Fibroblast of the conjunctiva (primary cell): ENCODE measurements around the gene MAP6.
"Not testable (repeated sequence)": the region's sequence is repeated elsewhere in the genome, so short reads cannot be mapped to it uniquely, and the experiment has no call there.

Experiments
- DNase-seq: peaks from one replicate; pipeline ENCODE4 v3.0.0-alpha.2; 2010; ENCODE audit warnings: low read depth

Gene MAP6

DNA sequence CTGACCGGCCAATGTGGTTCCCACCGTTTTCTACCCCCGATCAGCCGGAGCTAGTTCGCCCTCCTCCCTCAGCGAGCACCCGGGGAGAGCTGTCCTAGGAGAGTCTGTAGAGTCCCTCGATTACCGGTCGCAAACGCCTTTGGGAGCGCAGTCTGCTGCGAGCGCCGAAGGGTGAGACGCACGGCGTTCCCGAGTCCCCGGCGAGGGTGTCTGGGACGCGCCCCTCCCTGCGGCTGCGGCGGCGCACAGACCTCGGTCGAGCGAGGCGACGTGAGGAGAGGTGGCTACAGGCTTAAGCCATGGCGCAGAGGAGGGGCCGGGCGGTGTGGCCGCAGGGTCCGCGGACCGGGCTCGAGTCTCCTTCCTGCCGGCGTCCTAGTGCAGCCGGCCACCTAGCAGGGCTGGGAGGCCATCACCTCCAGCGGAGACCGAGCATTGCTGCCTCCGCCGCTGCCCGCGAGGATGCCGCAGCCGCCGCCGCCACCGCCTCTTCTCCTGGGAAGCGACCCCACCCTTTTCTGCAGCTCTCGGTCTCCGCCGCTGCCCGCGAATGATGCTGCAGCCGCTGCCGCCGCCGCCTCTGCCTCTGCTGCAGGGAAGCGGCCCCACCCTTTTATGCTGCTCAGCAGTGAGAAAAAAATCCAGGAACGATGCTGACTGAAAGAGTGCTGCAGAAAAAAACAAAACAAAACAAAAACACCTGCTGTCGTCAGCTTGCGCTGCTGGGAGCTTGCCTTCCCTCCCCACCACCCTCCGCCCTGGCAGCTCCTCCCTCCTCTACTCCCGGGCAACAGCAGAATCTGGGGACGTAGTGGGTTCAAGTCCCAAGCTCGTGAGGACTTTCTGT is at the start of gene MAP6:
MAP6 (minus strand) TSS at position 588 of the 847 bp plus-strand sequence. CDS start 669 bp downstream, outside the sequence.
- no peak for DNase-seq

DNA sequence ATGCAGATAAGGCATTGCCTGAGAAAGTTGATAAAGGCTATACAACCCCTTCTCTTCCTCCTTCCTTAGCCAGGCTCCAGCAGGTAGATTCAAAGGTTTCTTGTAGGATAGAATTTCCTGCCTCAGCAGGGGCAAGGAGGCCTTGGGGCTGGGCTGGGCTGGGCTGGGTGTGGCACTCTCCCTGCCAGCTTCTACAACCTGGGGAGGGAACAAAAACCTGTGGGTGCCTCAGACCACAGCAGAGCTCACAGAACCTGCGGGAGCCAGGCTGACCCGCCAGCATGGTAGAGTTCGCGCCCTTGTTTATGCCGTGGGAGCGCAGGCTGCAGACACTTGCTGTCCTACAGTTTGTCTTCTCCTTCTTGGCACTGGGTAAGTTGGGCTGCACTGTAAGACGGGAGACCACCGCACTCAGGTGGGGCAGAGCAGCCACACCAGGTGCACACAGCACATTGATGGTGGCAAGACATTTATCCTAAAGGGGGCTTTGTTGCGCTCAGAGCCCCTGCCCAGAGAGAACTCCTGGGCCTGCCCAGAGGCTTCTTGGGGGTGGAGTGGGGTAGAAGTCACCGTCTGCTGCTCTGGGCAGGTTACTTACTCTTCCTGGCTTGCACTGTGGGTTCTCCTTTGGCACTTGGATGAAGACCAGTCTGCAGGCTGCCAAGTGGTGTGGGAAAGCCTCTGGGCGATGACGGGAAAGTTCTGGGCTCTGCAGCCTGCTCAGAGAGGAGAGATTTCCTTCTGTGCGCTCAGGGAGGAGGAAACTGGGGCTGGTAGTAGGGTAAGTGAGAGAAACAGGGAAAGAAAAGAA is 49.0 kb upstream of the MAP6 start, which contains the start of gene MOGAT2:
MOGAT2 (plus strand) TSS at position 231 of the 811 bp plus-strand sequence; CDS start at position 282, 51 bp downstream.
- DNase-seq, result no peak

DNA sequence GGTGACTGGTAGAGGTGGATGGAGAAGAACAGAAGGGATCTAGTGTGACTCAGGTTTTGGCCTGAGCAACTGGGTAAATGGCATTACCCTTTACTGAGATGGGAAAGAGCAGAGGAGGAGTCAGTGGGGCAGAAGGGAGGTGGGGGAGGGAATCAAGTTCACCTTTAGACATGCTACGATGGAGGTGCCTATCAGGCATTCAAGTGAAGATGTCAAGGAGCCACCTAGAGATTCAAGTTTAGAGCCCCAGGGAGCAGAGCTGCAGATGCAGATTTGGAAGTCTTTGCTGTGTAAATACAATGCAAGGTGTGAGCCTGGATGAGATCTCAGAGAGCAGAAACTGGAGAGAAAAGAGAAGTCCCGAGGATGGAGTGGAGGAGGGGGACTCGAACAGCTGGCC is 47.8 kb upstream of the MAP6 start:
- no peak for DNase-seq

DNA sequence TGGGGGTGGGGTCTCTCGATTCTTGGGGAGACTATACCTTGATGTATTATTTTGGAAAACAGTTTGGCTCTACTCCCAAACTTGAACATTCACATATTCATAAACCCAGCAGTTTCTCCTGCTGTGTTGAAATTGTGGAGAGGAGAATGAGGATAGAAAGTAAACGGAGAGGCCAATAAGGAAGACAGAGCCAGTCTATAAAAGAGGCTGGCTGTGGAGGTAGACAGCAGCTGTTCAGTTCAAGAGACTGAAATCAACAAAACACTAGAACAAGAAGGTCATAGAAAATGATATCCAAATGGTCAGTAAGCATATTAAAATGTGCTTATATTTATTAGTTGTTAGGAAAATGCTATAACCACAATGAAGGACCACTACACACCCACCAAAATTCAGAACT is 46.9 kb upstream of the MAP6 start:
- DNase-seq, result no peak

DNA sequence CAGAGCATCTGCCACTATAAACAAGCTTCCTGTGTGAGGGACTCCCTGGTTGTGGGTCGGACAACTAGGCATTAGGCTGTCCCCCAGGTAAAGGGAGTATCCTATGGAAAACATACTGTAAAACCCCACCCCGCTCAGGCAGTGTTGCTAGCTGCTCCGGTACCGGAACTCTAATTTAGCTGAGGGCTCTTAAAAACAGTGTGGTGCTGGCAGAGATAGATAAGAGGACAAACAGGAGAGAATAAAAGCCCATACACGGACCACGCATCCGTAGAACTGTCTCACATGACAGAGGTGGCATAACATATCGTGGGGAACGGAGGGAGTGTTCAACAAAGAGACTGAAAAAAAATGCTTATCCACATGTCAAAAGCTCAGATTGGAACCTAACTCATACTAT is 45.4 kb upstream of the MAP6 start:
- DNase-seq, result no peak

DNA sequence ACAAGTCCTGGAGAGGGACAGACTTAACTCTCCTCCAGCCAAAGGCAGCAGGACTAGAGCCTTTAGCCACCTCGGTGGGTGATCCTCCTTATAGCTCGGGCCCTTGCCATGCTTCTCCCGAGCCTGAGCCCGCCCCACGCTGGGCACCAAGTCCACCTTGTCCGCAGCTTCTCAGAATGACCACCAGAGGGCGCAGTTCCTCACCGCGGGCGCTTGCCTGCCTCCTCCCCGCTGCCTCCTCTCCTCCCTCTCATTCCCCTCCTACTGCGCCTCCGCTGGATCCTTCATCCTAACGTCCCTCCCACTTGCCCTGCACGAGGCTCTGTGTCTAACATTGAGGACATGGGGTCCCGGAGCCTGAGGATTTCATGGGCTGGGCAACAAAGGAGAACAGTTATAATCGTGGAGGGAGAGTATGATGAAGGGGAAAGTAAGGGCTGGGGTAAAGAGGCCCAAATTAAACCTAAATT is 37.5 kb upstream of the MAP6 start:
- DNase-seq, result peak; percentile 59

DNA sequence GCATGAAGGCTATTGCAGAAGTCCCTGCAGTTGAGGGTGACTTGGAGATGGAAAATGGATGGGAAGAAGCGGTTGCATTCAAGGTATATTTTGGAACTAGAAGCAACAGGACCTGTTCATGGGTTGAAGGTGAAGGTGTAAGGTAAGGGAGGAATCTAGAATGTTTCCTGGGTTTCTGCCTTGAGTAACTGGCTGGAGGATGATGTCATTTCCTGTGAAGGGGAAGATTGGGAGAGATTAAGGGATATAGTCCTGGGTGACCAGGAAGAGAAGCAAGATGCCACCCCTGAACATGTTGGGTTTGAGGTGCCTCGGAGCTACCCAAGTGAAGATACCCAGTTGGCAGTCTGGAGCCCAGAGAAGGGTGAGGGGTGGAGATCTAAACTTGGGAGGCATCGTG is 36.7 kb upstream of the MAP6 start:
- DNase-seq, result no peak

DNA sequence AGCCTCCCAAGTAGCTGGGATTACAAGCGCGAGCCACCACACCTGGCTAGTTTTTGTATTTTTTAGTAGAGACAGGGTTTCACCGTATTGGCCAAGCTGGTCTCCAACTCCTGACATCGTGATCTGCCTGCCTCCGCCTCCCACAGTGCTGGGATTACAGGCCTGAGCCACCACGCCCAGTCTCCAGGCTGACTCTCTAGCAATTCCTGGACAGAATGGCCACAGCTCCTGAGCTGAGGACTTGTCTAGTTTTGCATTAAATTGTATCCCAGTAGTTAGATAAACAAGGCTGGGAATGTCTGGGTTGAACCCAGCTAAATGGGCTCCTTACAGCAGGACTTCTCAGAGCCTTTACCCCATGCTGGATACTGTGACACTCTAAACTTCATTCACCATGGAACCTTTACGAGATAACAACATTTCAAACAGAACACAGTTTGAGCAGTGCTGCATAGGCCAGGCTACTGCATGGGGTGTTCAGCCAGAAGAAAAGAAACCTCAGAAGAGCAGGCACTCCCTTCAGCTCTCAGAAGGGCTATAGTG is 34.9 kb upstream of the MAP6 start:
- no peak for DNase-seq

DNA sequence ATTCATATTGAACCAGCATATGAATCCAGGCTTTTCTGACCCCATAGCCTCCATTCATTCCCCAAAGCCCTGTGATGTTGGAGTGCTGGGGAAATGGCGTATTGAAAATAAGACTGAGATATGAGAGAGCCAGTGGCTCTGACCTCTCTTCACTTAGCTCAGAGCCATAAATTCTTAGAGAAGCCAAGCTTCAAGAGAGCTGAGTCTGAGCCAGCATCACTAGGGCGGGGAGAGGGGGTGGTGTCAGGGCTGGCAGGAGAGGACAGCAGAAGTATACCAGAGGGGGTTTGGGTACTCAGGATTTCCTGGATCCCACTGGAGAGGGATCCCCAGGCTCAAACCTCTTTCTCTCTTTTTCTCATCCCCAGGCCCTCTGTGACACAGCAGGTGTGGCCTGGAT is 32.1 kb upstream of the MAP6 start:
- no peak for DNase-seq

DNA sequence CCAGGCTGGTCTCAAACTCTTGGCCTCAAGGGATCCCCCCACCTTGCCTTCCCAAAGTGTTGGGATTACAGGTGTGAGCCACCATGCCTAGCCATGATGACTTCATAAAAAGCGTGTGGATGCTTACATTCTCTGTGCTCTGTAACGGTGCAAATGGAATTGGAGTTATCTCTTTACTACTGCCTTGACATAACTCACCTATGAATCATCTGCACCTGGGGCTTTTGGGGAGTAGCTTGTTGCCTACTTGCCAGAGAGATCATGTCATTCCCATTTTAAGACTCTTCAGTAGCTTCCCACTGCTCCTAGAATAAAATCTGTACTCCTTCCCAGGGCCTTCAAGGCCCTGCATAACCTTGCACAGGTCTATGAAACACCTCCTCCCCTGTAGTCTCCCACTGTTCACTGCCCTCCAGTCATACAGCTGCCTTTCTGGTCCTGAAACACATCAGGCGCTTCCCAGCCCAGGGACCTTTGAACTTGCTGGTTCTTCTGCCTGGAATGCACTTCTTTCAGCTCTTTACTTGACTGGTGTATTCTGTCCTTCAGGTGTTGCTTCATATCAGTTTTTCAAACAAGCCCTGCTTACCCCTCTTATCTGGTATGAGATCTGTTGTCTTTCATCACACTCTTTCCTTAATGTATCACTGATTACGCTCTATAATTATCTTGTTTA is 29.2 kb upstream of the MAP6 start:
- DNase-seq, result no peak

DNA sequence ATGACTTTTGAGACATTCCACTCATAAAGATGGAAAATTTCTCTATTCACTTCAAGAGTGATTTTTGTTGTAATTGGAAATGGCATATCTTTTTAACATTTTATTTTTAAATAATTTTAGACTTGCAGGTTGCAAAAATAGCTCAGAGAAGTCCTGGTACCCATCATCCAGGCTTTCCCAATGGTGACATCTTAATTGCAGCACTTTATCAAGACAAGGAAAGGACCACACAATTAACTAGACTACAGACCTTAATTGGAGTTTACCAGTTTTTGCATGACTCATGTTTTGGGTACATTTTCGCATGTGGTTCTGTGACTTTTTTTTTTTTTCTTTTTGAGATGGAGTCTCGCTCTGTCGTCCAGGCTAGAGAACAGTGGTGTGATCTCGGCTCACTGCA is 23.0 kb upstream of the MAP6 start:
- DNase-seq, result no peak

DNA sequence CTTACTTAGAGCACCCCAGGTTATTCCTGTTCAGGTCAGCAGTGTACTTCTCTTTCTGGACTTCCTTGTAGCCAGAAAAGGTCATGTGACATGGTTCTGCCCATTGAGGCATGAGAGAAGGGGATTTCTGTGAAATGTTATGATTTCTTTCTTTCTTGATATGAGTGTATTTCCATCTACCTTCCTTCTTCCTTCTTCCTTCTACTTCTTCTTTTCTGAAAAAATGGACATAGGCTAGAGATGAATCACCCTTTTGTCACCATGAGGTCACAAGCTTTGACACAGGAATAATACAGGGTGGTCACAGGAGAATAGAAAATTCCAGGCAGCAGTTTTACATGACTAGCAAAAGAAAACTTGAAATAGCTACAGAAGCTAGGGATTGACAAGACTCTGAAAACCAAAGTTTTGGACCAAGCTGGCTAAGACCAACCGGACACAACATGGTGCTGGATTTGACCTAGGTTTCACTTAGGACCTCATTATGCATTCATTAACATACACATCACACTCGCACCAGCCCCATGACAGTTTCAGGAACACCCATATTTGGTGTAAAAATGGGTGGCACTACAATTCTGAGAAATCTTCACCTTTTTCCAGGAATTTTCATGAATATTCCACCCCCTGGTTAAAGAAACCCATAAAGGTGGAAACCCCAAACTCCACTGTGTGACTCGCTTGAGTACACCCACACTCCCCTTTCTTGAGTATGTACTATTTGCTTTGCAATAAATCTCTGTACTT is 21.2 kb upstream of the MAP6 start:
- no peak for DNase-seq

DNA sequence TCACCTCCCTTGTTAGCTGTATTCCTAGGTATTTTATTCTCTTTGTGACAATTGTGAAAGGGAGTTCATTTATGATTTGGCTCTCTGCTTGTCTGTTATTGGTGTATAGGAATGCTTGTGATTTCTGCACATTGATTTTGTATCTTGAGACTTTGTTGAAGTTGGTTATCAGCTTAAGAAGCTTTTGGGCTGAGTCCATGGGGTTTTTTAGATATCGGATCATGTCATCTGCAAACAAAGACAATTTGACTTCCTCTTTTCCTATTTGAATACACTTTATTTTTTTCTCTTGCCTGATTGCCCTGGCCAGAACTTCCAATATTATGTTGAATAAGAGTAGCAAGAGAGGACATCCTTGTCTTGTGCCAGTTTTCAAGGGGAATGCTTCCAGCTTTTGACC is 15.0 kb upstream of the MAP6 start:
- not testable (repeated sequence) for DNase-seq

DNA sequence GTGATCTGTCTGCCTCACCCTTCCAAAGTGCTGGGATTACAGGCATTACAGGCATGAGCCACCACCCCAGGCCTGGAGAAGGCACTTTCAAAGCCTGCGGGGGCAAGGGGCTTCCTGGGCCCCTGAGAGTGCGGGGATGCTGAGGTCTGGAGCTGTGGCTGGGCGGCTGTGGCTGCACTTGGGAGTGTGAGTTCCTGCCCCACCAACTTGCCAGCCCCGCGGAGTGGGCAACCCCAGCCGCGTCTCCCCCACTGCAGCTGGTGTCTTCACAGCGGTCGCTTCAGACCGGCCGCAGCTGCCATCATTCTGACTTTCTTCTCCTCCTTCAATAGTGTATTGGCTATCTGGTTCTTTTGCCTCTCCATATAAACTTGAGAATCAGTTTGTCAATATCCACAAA is 10.7 kb upstream of the MAP6 start:
- DNase-seq, result no peak

DNA sequence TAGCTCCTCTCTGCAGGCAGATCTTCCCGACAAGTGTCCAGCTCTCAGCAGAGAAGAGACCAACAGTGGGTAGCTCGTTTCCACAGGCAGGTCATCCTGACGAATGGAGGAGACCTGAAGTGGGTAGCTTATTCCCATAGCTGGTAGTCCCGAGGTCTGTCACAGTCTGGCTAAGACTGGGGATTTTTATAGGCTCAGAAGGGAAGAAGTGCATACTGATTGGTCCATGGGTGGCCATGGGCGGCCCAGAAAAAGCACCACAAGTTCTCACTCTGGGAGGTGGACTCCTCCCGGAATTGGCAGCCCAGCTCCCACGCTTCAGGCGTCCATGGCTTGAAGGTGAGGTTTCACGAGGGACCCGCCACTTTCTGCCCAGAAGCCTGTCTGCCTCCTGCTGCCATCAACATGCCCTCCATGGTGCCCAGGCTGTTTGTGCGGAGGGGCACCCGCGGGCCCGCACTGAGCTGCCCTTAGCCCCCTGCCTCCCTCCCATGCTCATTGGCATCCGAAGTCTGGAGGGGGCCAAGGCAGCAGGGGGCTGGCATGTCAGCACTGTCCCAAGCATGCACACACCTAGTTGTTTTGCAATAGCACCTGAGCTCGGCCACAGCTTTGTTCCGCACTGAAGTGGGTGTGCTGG is 9.9 kb upstream of the MAP6 start:
- DNase-seq, result no peak

DNA sequence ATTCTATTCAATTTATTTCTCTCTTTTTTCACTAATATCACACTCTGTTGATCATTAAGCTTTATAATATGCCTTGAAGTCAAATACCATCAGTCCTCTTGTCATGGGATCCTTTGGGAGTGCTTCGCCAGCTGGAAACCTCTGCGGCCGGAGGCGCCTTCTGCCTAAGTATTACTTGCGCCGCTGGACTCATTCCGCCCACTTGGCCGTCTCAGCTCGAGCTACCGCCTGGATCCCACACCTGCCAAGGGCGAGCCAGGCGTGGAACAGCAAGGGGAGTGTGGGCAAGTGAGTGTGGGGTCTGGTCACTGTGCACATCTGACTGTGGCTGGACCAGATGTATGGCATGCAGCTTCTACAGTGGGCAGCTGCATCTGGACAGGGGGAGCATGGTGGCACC is 9.1 kb upstream of the MAP6 start:
- no peak for DNase-seq

DNA sequence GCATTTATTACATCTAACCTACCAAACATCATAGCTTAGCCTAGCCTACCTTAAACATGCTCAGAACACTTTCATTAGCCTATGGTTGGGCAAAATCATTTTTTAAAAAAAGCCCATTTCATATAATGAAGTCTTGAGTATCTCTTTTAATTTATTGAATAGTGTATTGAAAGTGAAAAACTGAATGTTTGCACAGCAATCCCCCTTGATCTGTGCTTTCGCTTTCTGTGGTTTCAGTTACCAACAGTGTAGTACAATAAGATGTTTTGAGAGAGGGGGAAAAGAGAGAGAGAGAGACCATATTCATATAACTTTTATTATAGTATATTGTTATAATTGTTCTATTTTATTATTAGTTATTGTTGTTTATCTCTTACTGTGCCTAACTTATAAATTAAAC is 8.4 kb upstream of the MAP6 start:
- no peak for DNase-seq

DNA sequence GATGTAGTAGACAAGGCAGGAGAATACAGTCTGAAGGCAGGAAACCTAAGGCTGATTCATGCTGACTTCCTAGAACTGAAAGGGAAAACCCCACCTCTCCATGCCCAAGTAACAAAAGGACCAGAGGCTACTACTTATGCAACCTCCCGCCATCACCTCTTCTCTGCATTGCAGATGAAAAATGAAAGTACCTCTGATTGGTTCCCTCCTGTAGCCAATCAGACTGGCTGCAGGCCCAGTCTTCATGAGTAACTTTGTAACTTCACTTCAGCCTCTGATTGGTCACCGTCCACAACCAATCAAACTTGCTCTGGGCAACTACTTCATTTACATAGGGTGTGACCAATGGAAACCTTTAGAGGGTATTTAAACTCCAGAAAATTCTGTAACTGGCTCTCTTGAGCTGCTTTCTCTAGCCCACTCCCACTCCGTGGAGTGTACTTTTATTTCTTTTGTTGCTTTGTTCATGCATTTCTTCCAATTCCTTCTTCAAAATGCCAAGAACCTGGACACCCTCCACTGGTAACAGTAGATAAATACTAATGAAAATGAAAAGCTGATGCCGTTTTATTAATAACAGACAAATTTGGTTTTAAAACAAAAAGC is 5.2 kb upstream of the MAP6 start:
- peak; percentile 29 for DNase-seq

DNA sequence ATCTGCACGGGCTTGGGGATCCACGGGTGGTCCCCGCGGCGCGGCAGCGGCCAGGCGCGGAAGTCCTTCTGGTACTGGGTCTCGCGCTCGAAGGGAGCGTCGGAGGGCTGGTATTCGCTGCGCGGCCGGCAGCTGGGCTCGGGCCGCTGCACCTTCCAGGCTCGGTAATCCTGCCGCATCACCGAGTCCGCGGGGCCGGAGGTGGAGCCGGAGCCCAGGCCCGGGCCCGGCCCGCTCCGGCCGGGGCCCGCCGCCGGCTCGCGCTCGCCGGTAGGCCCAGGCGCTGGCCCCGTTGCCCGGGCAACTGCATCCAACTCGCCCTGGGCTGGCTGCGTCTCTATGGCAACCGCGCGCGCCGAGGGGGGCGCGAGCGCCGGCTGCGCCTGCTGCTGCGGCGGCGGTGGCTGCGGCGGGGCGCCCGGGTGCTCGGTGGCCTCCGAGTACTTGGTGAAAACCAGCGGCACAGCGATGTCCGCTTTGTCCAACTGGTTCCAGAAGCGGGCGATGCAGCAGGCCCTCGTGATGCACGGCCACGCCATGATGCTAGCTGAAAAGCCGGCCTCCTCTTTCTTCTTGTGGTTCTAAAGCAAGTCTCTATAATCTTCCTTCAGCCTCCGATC is 897 bp downstream of the MAP6 start:
- DNase-seq, result no peak

DNA sequence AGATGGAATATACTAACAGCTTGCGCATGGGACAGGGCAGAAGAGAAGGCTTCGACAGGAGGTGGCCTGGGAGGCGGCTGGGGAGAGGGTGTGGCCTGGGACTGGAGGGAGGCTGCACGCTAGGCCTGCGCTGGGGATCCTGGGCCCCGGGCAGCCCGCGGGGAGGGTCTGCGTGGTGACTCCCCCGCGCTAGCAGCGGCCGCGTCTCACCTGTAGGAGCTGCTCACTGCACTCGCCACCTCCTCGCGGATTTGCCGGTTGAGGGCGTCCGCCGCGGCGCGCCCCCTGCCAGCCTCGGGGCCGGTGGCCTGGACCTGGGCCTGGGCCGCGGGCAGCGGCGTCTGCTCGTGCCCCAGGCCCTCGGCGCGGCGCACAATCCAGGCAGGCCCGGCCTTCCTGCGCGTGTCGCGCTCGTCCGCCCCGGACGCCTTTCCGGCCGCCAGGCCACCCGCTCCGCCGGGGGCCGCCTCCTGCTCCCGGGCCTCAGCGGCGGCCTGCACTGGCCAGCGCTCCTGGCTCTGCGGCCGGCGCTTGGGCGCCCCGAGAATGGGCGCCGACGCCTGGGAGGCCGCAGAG is 1.5 kb downstream of the MAP6 start:
- no peak for DNase-seq
